HG02885 (cell line): ENCODE data around the gene ADTRP.

Experiments used
- ATAC-seq: cut with Tn5 transposase; IDR thresholded peaks from one replicate; pipeline ENCODE4 v1.9.1; 2021; ENCODE audit warnings: mild to moderate bottlenecking; ENCODE audit not compliant: unreplicated experiment, poor library complexity

Gene ADTRP

GRCh38 chr6:11775791-11776409, 2.7 kb downstream of the ADTRP start:
- no peak for ATAC-seq

- ATAC-seq, result no peak
Measured at GRCh38 chr6:11774426-11774825, 4.2 kb downstream of the ADTRP start.

GRCh38 chr6:11773581-11773980, 5.0 kb downstream of the ADTRP start:
- ATAC-seq, result no peak

- ATAC-seq, result no peak
Measured at GRCh38 chr6:11773013-11773412, 5.6 kb downstream of the ADTRP start.

- ATAC-seq, result no peak
Measured at GRCh38 chr6:11772109-11772825, 6.3 kb downstream of the ADTRP start.

- no peak for ATAC-seq
Measured at GRCh38 chr6:11771473-11772048, 7.0 kb downstream of the ADTRP start.

GRCh38 chr6:11770546-11771466, 7.8 kb downstream of the ADTRP start:
- no peak for ATAC-seq

- ATAC-seq, result no peak
Measured at GRCh38 chr6:11769811-11770545, 8.6 kb downstream of the ADTRP start.

GRCh38 chr6:11769244-11769643, 9.4 kb downstream of the ADTRP start:
- ATAC-seq, result no peak

- no peak for ATAC-seq
Measured at GRCh38 chr6:11767978-11768756, 10.4 kb downstream of the ADTRP start.

GRCh38 chr6:11767458-11767857, 11.1 kb downstream of the ADTRP start:
- ATAC-seq, result no peak

GRCh38 chr6:11766589-11767450, 11.8 kb downstream of the ADTRP start:
- ATAC-seq, result no peak

GRCh38 chr6:11766043-11766442, 12.6 kb downstream of the ADTRP start:
- no peak for ATAC-seq

GRCh38 chr6:11764250-11764604, 14.4 kb downstream of the ADTRP start:
- no peak for ATAC-seq

GRCh38 chr6:11763460-11764249, 14.9 kb downstream of the ADTRP start:
- no peak for ATAC-seq

GRCh38 chr6:11762794-11763459, 15.7 kb downstream of the ADTRP start:
- no peak for ATAC-seq
